K562 (cell line): ENCODE measurements around the gene GAL3ST2. TPM values are rescaled to one million over a fixed set of nuclear protein-coding genes. Genes with fewer than 3 reads are reported as not detected.

Experiments used
- ATAC-seq: fragments of 200-7000 bp; cut with Tn5 transposase; 3 replicates; pipeline ENCODE4 v1.9.1; 2020; ENCODE audit warnings: moderate library complexity
- BruUV-seq: library from RNA; stranded (reverse); fragments of 400-500 nt; replicated peaks from 2 replicates; lab custom pipeline; 2021; lab: Mats Ljungman, UMichigan
- CTCF ChIA-PET: fragments of 300-600 bp; formaldehyde crosslinking; extraction: SDS; loops from one replicate; lab custom pipeline; 2021; ENCODE audit warnings: low intra/inter-chr PET ratio; lab: Yijun Ruan, JAX
- POLR2A ChIA-PET: fragments of 300-600, 350-650 bp; sonication (Branson Sonifier 250); formaldehyde crosslinking; extraction: SDS; loops from one replicate; lab custom pipeline; 2021; ENCODE audit warnings: antibody characterized with exemption, inconsistent platforms; lab: Yijun Ruan, JAX
- DNase-seq, 4 experiments: peaks; one replicate each; pipeline versions ENCODE4 v3.0.0 to v3.0.0-alpha.2; 2011 to 2018; ENCODE audit warnings: low spot score in 3 of 4, mixed read lengths in 3 of 4; ENCODE audit errors: extremely low read depth in 1 of 4
- FAIRE-seq: peaks from 2 replicates; lab custom pipeline; 2011; peaks lifted over from hg19 to GRCh38; lab: Jason Lieb, UNC
- H2AFZ ChIP-seq: 2 replicates; pipeline ENCODE4 v1.6.0; 2011; ENCODE audit warnings: low read depth, low read length, control low read depth, inconsistent platforms
- H3K27ac ChIP-seq: fragments of 200-600 bp; 3 replicates; pipeline ENCODE4 v1.8.0; 2011; ENCODE audit warnings: low read depth, mild to moderate bottlenecking, control low read depth, inconsistent platforms, low read length, moderate library complexity, mixed read lengths; ENCODE audit errors: extremely low read depth
- H3K27me3 ChIP-seq, 2 experiments: fragments of 300-600 bp in 1 of 2; 2 replicates in 1 of 2; 3 replicates in 1 of 2; pipeline versions ENCODE4 v1.6.0 to v1.8.0; 2011; ENCODE audit warnings: inconsistent platforms in 2 of 2, low read length in 2 of 2, mild to moderate bottlenecking in 1 of 2, mixed read lengths in 1 of 2, moderate library complexity in 1 of 2; ENCODE audit not compliant: control insufficient read depth in 2 of 2, insufficient read depth in 2 of 2
- H3K36me3 ChIP-seq: fragments of 300-600 bp; 3 replicates; pipeline ENCODE4 v1.8.0; 2011; ENCODE audit warnings: mild to moderate bottlenecking, low read length, inconsistent platforms; ENCODE audit not compliant: control insufficient read depth, insufficient read depth
- H3K4me1 ChIP-seq, 2 experiments: fragments of 200-600 bp in 1 of 2; replicated peaks in 1 of 2; 2 replicates in 1 of 2; 3 replicates in 1 of 2; pipeline versions ENCODE4 v1.5.1 to v1.8.0; 2011; ENCODE audit warnings: inconsistent platforms in 2 of 2, low read length in 2 of 2, mild to moderate bottlenecking in 1 of 2, mixed read lengths in 1 of 2, moderate library complexity in 1 of 2; ENCODE audit not compliant: control insufficient read depth in 2 of 2, insufficient read depth in 2 of 2
- H3K4me2 ChIP-seq: 2 replicates; pipeline ENCODE4 v1.6.1; 2011; ENCODE audit warnings: low read length, control low read depth, inconsistent platforms, mixed read lengths; ENCODE audit not compliant: insufficient read depth
- H3K4me3 ChIP-seq: fragments of 200-600 bp; sonication (generic), shearing (Covaris generic); 2 replicates; pipeline ENCODE4 v1.5.1; 2016; ENCODE audit warnings: control low read depth, inconsistent platforms
- H3K79me2 ChIP-seq: fragments of 200-600 bp; 3 replicates; pipeline ENCODE4 v1.8.0; 2011; ENCODE audit warnings: low read length, inconsistent platforms; ENCODE audit not compliant: control insufficient read depth, insufficient read depth
- H3K9ac ChIP-seq, 2 experiments: 2 replicates each; pipeline versions ENCODE4 v1.6.0 to v1.6.1; 2011; ENCODE audit warnings: low read depth in 2 of 2, low read length in 2 of 2, control low read depth in 1 of 2, inconsistent platforms in 1 of 2, mild to moderate bottlenecking in 1 of 2, mixed read lengths in 1 of 2; ENCODE audit not compliant: insufficient read depth in 1 of 2
- H3K9me1 ChIP-seq: one replicate; pipeline ENCODE4 v1.6.0; 2011; ENCODE audit warnings: inconsistent platforms, mild to moderate bottlenecking, low read length, moderate library complexity; ENCODE audit not compliant: control insufficient read depth, insufficient read depth
- H3K9me3 ChIP-seq: replicated peaks from 2 replicates; pipeline ENCODE4 v1.5.1; 2011; ENCODE audit warnings: low read depth, low read length, inconsistent platforms; ENCODE audit not compliant: control insufficient read depth, insufficient read depth
- H4K20me1 ChIP-seq: replicated peaks from 2 replicates; pipeline ENCODE4 v1.6.1; 2011; ENCODE audit warnings: low read length, inconsistent platforms, mixed read lengths; ENCODE audit not compliant: control insufficient read depth, insufficient read depth
- CEBPG ChIP-seq, 3 experiments: fragments of 200-800 bp in 1 of 3; sonication (Bioruptor generic) in 1 of 3; sonication (generic) in 1 of 3; formaldehyde crosslinking in 1 of 3; IDR thresholded peaks in 2 of 3; conservative IDR thresholded peaks in 1 of 3; 2 replicates each; pipeline versions ENCODE4 v1.6.1 to v1.8.0; 2016 to 2022; ENCODE audit warnings: missing compliant biosample characterization in 2 of 3, missing genetic modification characterization in 2 of 3, mild to moderate bottlenecking in 1 of 3, missing genetic modification reagents in 1 of 3
- MAFF ChIP-seq: IDR thresholded peaks from 2 replicates; pipeline ENCODE4 v1.6.1; 2012; ENCODE audit warnings: low read length, improper control_type of control experiment
- MCM2 ChIP-seq: fragments of 450-650 bp; IDR thresholded peaks from 2 replicates; pipeline ENCODE4 v1.6.1; 2017; ENCODE audit warnings: low read depth, mild to moderate bottlenecking
- NCOA4 ChIP-seq: fragments of 450-650 bp; IDR thresholded peaks from 2 replicates; pipeline ENCODE4 v1.6.1; 2018; ENCODE audit warnings: mild to moderate bottlenecking; ENCODE audit not compliant: partially characterized antibody
- POLR2G ChIP-seq: fragments of 200-400 bp; formaldehyde crosslinking; IDR thresholded peaks from 2 replicates; pipeline ENCODE4 v1.6.1; 2017; ENCODE audit warnings: low read depth, mild to moderate bottlenecking, antibody characterized with exemption, low read length, moderate library complexity
- SNIP1 ChIP-seq: fragments of 450-650 bp; IDR thresholded peaks from 2 replicates; pipeline ENCODE4 v1.7.1; 2017; ENCODE audit warnings: low read depth, mild to moderate bottlenecking
- ZNF23 ChIP-seq: fragments of 250-450 bp; sonication (Bioruptor Pico); IDR thresholded peaks from 2 replicates; pipeline ENCODE4 v1.4.0; 2020; ENCODE audit warnings: mild to moderate bottlenecking
- WGBS: fragments of 100-300 bp; shearing (Covaris generic); methylation state at CpG from one replicate; pipeline ENCODE4 v1.1.6; 2016; ENCODE audit warnings: low coverage, mixed read lengths; ENCODE audit not compliant: insufficient coverage; ENCODE audit errors: missing lambda C conversion rate; 5-methylcytosine and 5-hydroxymethylcytosine counted together
- in situ Hi-C: fragments of 300-500 bp; cut with MboI; formaldehyde crosslinking; loops from 4 replicates; pipeline ENCODE4 v1.15.0; 2018; ENCODE audit warnings: inconsistent platforms, mixed read lengths
- intact Hi-C: fragments of 100-400 bp; cut with micrococcal nuclease; formaldehyde crosslinking; loops from 2 replicates; pipeline ENCODE4 v1.14.2; 2022
- polyA plus RNA-seq, 8 experiments: library from polyadenylated mRNA; depleted of rRNA in 4 of 8; stranded (reverse) in 5 of 8; unstranded in 3 of 8; fragments of >200 nt; fragmentation: Nextera tagmentation in 2 of 8; fragmentation: Illumina TruSeq in 1 of 8; extraction: Ambion mirVana in 2 of 8; extraction: Trizol in 1 of 8; gene quantifications; 2 replicates each; pipeline versions ENCODE4 v1.2.1 to v1.2.3, GENCODE V29; 2011 to 2014; ENCODE audit warnings: inconsistent platforms in 1 of 8, missing spikeins in 1 of 8
- total RNA-seq, 7 experiments: library from RNA; depleted of rRNA in 6 of 7; stranded (reverse); fragments of >200 nt in 6 of 7; fragmentation: Illumina TruSeq in 2 of 7; extraction: Trizol in 2 of 7; gene quantifications; 2 replicates each; pipeline versions ENCODE4 v1.2.1 to v1.2.3, GENCODE V29; 2011 to 2021; ENCODE audit warnings: low replicate concordance in 1 of 7
- TF ChIP-seq, protein P1 (sequence below): sonication (generic); formaldehyde crosslinking; IDR thresholded peaks from 2 replicates; pipeline ENCODE4 v1.8.1; 2023; ENCODE audit warnings: mild to moderate bottlenecking, missing genetic modification reagents

The GAL3ST2 gene
- total and polyA plus RNA-seq, 9 of the 15 experiments (the other 6 are each of a cell fraction or from before 2014, with no cell fraction given): 0.42 TPM; not detected in 8

DNA sequence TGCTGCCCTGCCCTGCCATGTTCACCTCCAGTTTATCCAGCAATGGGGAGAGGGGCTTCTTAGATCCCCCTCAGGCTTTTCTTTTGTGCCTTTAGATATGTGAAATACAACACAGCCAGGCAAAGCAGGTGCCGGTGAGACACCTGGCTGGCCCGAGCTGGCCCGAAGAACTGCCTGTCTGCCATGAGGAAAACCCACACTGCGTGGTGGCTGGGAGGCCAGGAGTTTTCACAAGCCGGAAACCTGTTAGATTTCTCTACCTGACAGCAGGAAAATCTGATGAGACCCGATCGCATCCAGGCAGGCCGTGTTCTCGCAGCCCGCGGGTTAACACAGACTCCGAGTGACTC is 5.7 kb upstream of the GAL3ST2 start (continued):
- TF ChIP-seq MAFF (no peak), MCM2 (no peak), ZNF23 (no peak)

DNA sequence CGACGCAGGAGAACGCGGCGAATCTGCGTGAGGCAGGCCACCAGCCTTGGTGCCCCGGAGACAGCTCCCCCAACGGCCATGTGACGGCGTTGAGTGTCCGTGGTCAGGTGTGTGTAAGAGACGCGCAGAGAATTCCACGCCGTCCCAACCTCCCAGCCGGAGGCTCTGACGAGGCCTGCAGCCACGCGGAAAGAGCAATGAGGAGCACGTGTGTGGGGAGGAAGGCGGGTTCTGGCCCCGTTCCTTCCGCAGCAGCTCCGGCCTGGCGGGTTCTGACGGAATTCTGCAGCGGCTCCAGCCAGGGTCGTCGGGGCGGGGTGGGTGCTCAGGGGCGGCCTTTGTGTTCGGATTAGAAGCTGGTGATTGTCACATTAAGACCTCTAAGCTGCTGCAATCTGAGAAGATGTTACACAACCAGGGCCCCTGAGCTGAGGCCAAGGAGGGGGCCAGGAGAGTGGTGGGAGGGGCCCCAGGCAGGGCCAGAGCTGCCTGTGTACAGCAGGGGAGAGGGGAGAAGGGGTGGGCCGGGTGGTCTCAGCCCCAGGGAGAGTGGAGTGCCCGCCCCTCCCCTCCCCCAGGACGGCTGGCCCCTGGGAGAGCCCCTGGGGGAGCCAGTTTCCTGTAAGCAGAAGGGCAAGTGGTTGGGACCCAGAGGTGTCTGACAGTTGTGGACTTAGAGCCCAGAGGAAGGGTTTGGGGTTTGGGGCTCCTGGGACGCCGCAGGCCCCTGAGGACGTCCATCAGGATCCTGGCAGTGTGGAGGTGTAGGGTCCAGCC is 5.1 kb upstream of the GAL3ST2 start:
- H3K4me3 ChIP-seq: no peak overlapping the region
- DNase-seq (peak in 1 of 4 experiments; percentile 8), ATAC-seq (peak; percentile 50), FAIRE-seq (no peak)
- BruUV-seq: no TSS peak
- H3K79me2 ChIP-seq: no peaks in the 10 kb centered on the region
- H3K4me1 ChIP-seq: peaks cover 0 to 55% of the 10 kb centered on the region in 2 experiments; a peak in 2 of 5 replicates
- 85% methylated on average over 10 of the region's 38 CpGs for WGBS
- H3K9me3 ChIP-seq: no peaks in the 10 kb centered on the region
- no peak overlapping the region; a peak in 1 of 4 replicates for H3K9ac ChIP-seq
- intact Hi-C loops: no loop called here
- no peaks in the 10 kb centered on the region for H3K36me3 ChIP-seq
- no peak overlapping the region for H2AFZ ChIP-seq
- in situ Hi-C loops: no loop called here
- no peak overlapping the region for H3K27ac ChIP-seq
- H4K20me1 ChIP-seq: no peaks in the 10 kb centered on the region
- ChIA-PET CTCF (no interaction called here), POLR2A (interaction anchor here (0.5 to 0.9 kb wide), 2 partner anchors 9 to 127 kb away, joined by 3 to 4 read pairs; no protein-coding TSS in a partner anchor)
- H3K27me3 ChIP-seq: no peaks in the 10 kb centered on the region
- H3K9me1 ChIP-seq: no peaks in the 10 kb centered on the region
- H3K4me2 ChIP-seq: no peak overlapping the region
- no peak for TF ChIP-seq NCOA4
- TF ChIP-seq CEBPG (CRISPR knock-in tag; IDR thresholded peaks at IDR 0.05): peak; percentile 74; the same call in 1 of the 2 replicates
- TF ChIP-seq CEBPG (tag; conservative IDR thresholded peaks at IDR 0.05 in 1 of 2, IDR thresholded peaks at IDR 0.05 in 1 of 2): no peak
- TF ChIP-seq POLR2G: peak; percentile 46; the same call in 1 of the 2 replicates
- TF ChIP-seq, protein P1, sequence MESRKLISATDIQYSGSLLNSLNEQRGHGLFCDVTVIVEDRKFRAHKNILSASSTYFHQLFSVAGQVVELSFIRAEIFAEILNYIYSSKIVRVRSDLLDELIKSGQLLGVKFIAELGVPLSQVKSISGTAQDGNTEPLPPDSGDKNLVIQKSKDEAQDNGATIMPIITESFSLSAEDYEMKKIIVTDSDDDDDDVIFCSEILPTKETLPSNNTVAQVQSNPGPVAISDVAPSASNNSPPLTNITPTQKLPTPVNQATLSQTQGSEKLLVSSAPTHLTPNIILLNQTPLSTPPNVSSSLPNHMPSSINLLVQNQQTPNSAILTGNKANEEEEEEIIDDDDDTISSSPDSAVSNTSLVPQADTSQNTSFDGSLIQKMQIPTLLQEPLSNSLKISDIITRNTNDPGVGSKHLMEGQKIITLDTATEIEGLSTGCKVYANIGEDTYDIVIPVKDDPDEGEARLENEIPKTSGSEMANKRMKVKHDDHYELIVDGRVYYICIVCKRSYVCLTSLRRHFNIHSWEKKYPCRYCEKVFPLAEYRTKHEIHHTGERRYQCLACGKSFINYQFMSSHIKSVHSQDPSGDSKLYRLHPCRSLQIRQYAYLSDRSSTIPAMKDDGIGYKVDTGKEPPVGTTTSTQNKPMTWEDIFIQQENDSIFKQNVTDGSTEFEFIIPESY (CRISPR knock-in tag): peak; percentile 93
- TF ChIP-seq SNIP1: no peak
